ENCODE results near the gene CARD14. TPM values are rescaled to one million over a fixed set of nuclear protein-coding genes. Genes with fewer than 3 reads are reported as not detected.

The CARD14 gene
- total RNA-seq, 2 experiments from 2014 or later = not detected

- H3K4me1 Mint-ChIP-seq = no peaks in the 10 kb centered on the region
- H3K27ac Mint-ChIP-seq = no peak overlapping the region
- POLR2A ChIA-PET = interaction anchor here (1.2 to 1.3 kb wide), 3 partner anchors 9 to 60 kb away, joined by 4 read pairs; no protein-coding TSS in a partner anchor
- CTCF ChIA-PET = no interaction called here
- no peak overlapping the region for H3K4me3 Mint-ChIP-seq
- peaks cover 10% of the 10 kb centered on the region for H3K36me3 Mint-ChIP-seq (ENCODE audit: low read depth)
- no peak for DNase-seq
- H3K27me3 Mint-ChIP-seq = no peaks in the 10 kb centered on the region
- no peaks in the 10 kb centered on the region for H3K9me3 Mint-ChIP-seq
Observed at GRCh38 chr17:80210348-80211108, 40.7 kb downstream of the CARD14 start.

- H3K9me3 Mint-ChIP-seq = no peaks in the 10 kb centered on the region
- H3K27me3 Mint-ChIP-seq = no peaks in the 10 kb centered on the region
- ChIA-PET CTCF (interaction anchor here (0.5 kb wide), 1 partner anchor 67 kb away, joined by 3 read pairs; no protein-coding TSS in a partner anchor), POLR2A (interaction anchor here (0.9 kb wide), 1 partner anchor 49 kb away, joined by 3 read pairs; the partner anchor contains the start of gene RNF213)
- no peak for DNase-seq
- peaks cover 19% of the 10 kb centered on the region for H3K36me3 Mint-ChIP-seq (ENCODE audit: low read depth)
- H3K4me3 Mint-ChIP-seq = no peak overlapping the region
- no peaks in the 10 kb centered on the region for H3K4me1 Mint-ChIP-seq
- H3K27ac Mint-ChIP-seq = no peak overlapping the region
Observed at GRCh38 chr17:80212109-80212508, 42.3 kb downstream of the CARD14 start.

- DNase-seq = no peak
- Mint-ChIP-seq H3K9me3 (no peaks in the 10 kb centered on the region), H3K27ac (no peak overlapping the region), H3K36me3 (ENCODE audit: low read depth) (peaks cover 23% of the 10 kb centered on the region), H3K4me1 (peaks cover 2% of the 10 kb centered on the region), H3K27me3 (no peaks in the 10 kb centered on the region), H3K4me3 (no peak overlapping the region)
- ChIA-PET POLR2A (interaction anchor here (0.9 kb wide), 1 partner anchor 48 kb away, joined by 3 read pairs; the partner anchor contains the start of gene RNF213), CTCF (no interaction called here)
Observed at GRCh38 chr17:80212511-80212910, 42.7 kb downstream of the CARD14 start.

GRCh38 chr17:80212962-80213642 is 43.3 kb downstream of the CARD14 start:
- Mint-ChIP-seq H3K9me3 (no peaks in the 10 kb centered on the region), H3K4me3 (no peak overlapping the region), H3K36me3 (ENCODE audit: low read depth) (peaks cover 25% of the 10 kb centered on the region), H3K27me3 (no peaks in the 10 kb centered on the region), H3K27ac (no peak overlapping the region), H3K4me1 (peaks cover 8% of the 10 kb centered on the region)
- DNase-seq = no peak
- POLR2A ChIA-PET = no interaction called here
- CTCF ChIA-PET = no interaction called here

- no peak overlapping the region for H3K27ac Mint-ChIP-seq
- POLR2A ChIA-PET = no interaction called here
- no peaks in the 10 kb centered on the region for H3K9me3 Mint-ChIP-seq
Observed at GRCh38 chr17:80213643-80213975, 43.8 kb downstream of the CARD14 start.

GRCh38 chr17:80214012-80214877 is 44.4 kb downstream of the CARD14 start:
- ChIA-PET CTCF (no interaction called here), POLR2A (no interaction called here)
- H3K27me3 Mint-ChIP-seq = no peaks in the 10 kb centered on the region
- H3K4me3 Mint-ChIP-seq = no peak overlapping the region
- DNase-seq = no peak
- peaks cover 18% of the 10 kb centered on the region for H3K4me1 Mint-ChIP-seq
- no peaks in the 10 kb centered on the region for H3K9me3 Mint-ChIP-seq
- H3K36me3 Mint-ChIP-seq (ENCODE audit: low read depth) = peaks cover 30% of the 10 kb centered on the region
- no peak overlapping the region for H3K27ac Mint-ChIP-seq

More at GRCh38 chr17:80213643-80213975, 43.8 kb downstream of the CARD14 start:
- peaks cover 29% of the 10 kb centered on the region for H3K36me3 Mint-ChIP-seq (ENCODE audit: low read depth)
- CTCF ChIA-PET = no interaction called here
- no peak overlapping the region for H3K4me3 Mint-ChIP-seq
- DNase-seq = no peak
- H3K27me3 Mint-ChIP-seq = no peaks in the 10 kb centered on the region
- H3K4me1 Mint-ChIP-seq = peaks cover 12% of the 10 kb centered on the region

- Mint-ChIP-seq H3K9me3 (no peaks in the 10 kb centered on the region), H3K36me3 (ENCODE audit: low read depth) (peaks cover 36% of the 10 kb centered on the region), H3K4me3 (no peak overlapping the region), H3K27ac (no peak overlapping the region), H3K4me1 (peaks cover 23% of the 10 kb centered on the region), H3K27me3 (no peaks in the 10 kb centered on the region)
- DNase-seq = no peak
- ChIA-PET CTCF (no interaction called here), POLR2A (no interaction called here)
Observed at GRCh38 chr17:80214878-80215210, 45.0 kb downstream of the CARD14 start.

GRCh38 chr17:80216473-80217456 is 46.9 kb downstream of the CARD14 start:
- POLR2A ChIA-PET = interaction anchor here (1.2 to 4.0 kb wide), 4 partner anchors 9 to 50 kb away, joined by 4 to 51 read pairs (median 32); partner anchors contain the start of gene RNF213
- CTCF ChIA-PET = no interaction called here
- peaks cover 26% of the 10 kb centered on the region for H3K4me1 Mint-ChIP-seq
- H3K27ac Mint-ChIP-seq = no peak overlapping the region
- H3K36me3 Mint-ChIP-seq (ENCODE audit: low read depth) = peaks cover 27% of the 10 kb centered on the region
- peaks cover 1% of the 10 kb centered on the region for H3K27me3 Mint-ChIP-seq
- H3K4me3 Mint-ChIP-seq = no peak overlapping the region
- no peak for DNase-seq
- no peaks in the 10 kb centered on the region for H3K9me3 Mint-ChIP-seq

GRCh38 chr17:80217703-80218362 is 48.0 kb downstream of the CARD14 start:
- Mint-ChIP-seq H3K27ac (peak overlapping the region; percentile 18), H3K4me3 (no peak overlapping the region), H3K27me3 (peaks cover 1% of the 10 kb centered on the region), H3K4me1 (peaks cover 26% of the 10 kb centered on the region), H3K9me3 (no peaks in the 10 kb centered on the region), H3K36me3 (ENCODE audit: low read depth) (peaks cover 26% of the 10 kb centered on the region)
- no peak for DNase-seq
- POLR2A ChIA-PET = interaction anchor here (0.8 to 4.0 kb wide), 7 partner anchors 10 to 72 kb away, joined by 3 to 51 read pairs (median 26); partner anchors contain the start of gene RNF213
- CTCF ChIA-PET = interaction anchor here (3.0 kb wide), 1 partner anchor 36 kb away, joined by 12 read pairs; no protein-coding TSS in a partner anchor

- H3K4me3 Mint-ChIP-seq = peak overlapping the region; percentile 89
- peaks cover 26% of the 10 kb centered on the region for H3K36me3 Mint-ChIP-seq (ENCODE audit: low read depth)
- no peaks in the 10 kb centered on the region for H3K9me3 Mint-ChIP-seq
- peaks cover 30% of the 10 kb centered on the region for H3K4me1 Mint-ChIP-seq
- peak overlapping the region; percentile 89 for H3K27ac Mint-ChIP-seq
- H3K27me3 Mint-ChIP-seq = peaks cover 1% of the 10 kb centered on the region
- ChIA-PET CTCF (interaction anchor here (3.0 kb wide), 1 partner anchor 36 kb away, joined by 12 read pairs; no protein-coding TSS in a partner anchor), POLR2A (interaction anchor here (0.8 to 4.0 kb wide), 9 partner anchors 11 to 117 kb away, joined by 3 to 51 read pairs (median 7); partner anchors contain the start of genes GAA and RNF213)
- DNase-seq = no peak
Observed at GRCh38 chr17:80218391-80218790, 48.6 kb downstream of the CARD14 start.

- H3K27me3 Mint-ChIP-seq = peaks cover 1% of the 10 kb centered on the region
- H3K27ac Mint-ChIP-seq = peak overlapping the region; percentile 89
- peaks cover 32% of the 10 kb centered on the region for H3K4me1 Mint-ChIP-seq
- DNase-seq = peak; percentile 95
- peaks cover 29% of the 10 kb centered on the region for H3K36me3 Mint-ChIP-seq (ENCODE audit: low read depth)
- no peaks in the 10 kb centered on the region for H3K9me3 Mint-ChIP-seq
- POLR2A ChIA-PET = interaction anchor here (0.6 to 4.0 kb wide), 17 partner anchors 9 to 236 kb away, joined by 3 to 51 read pairs (median 5); partner anchors contain the start of genes GAA and RNF213
- CTCF ChIA-PET = interaction anchor here (0.6 to 3.0 kb wide), 4 partner anchors 24 to 118 kb away, joined by 3 to 12 read pairs (median 6); partner anchors contain the start of gene GAA
- peak overlapping the region; percentile 89 for H3K4me3 Mint-ChIP-seq
Observed at GRCh38 chr17:80219013-80219762, 49.4 kb downstream of the CARD14 start.
